Panc1 (cell line): ENCODE measurements around the gene MPZL1. TPM values are rescaled to one million over a fixed set of nuclear protein-coding genes. Genes with fewer than 3 reads are reported as not detected.

Experiments used
- ATAC-seq: fragments of 200-7000 bp; cut with Tn5 transposase; 2 replicates; pipeline ENCODE4 v1.9.1; 2020; ENCODE audit warnings: mild to moderate bottlenecking, moderate library complexity
- BruUV-seq: library from RNA; stranded (reverse); fragments of 400-500 nt; replicated peaks from 2 replicates; lab custom pipeline; 2021; lab: Mats Ljungman, UMichigan
- CTCF ChIA-PET: fragments of 300-600 bp; sonication (Branson Sonifier 250); formaldehyde crosslinking; loops from one replicate; lab custom pipeline; 2022; ENCODE audit warnings: antibody characterized with exemption; lab: Charles Lee
- POLR2A ChIA-PET: fragments of 300-600 bp; sonication (Branson Sonifier 250); formaldehyde crosslinking; loops from one replicate; lab custom pipeline; 2022; ENCODE audit warnings: antibody characterized with exemption; lab: Charles Lee
- DNase-seq: peaks from one replicate; pipeline ENCODE4 v3.0.0-alpha.2; 2010; ENCODE audit warnings: low read depth, low spot score
- H3K27ac ChIP-seq: 2 replicates; pipeline ENCODE4 v1.5.1; 2011; ENCODE audit warnings: mild to moderate bottlenecking, low read length, inconsistent platforms
- H3K27me3 ChIP-seq: fragments of 200-500 bp; sonication (Bioruptor generic); 2 replicates; pipeline ENCODE4 v1.6.0; 2014; ENCODE audit warnings: low read length, inconsistent platforms; ENCODE audit not compliant: control insufficient read depth, insufficient read depth
- H3K36me3 ChIP-seq: fragments of 200-500 bp; sonication (Bioruptor generic); 2 replicates; pipeline ENCODE4 v1.5.1; 2014; ENCODE audit warnings: inconsistent platforms, mild to moderate bottlenecking, low read length, moderate library complexity; ENCODE audit not compliant: control insufficient read depth, insufficient read depth
- H3K4me1 ChIP-seq: 2 replicates; pipeline ENCODE4 v1.5.1; 2011; ENCODE audit warnings: inconsistent platforms, mild to moderate bottlenecking, low read length, moderate library complexity; ENCODE audit not compliant: control insufficient read depth, insufficient read depth
- H3K4me3 ChIP-seq, 2 experiments: 2 replicates each; pipeline ENCODE4 v1.5.1; 2011 to 2012; ENCODE audit warnings: low read depth in 2 of 2, low read length in 2 of 2, mild to moderate bottlenecking in 2 of 2, inconsistent platforms in 1 of 2, moderate library complexity in 1 of 2
- H3K9me3 ChIP-seq: fragments of 200-500 bp; sonication (Bioruptor generic); 2 replicates; pipeline ENCODE4 v1.5.1; 2014; ENCODE audit warnings: low read depth, mild to moderate bottlenecking, inconsistent platforms, low read length, moderate library complexity; ENCODE audit not compliant: control insufficient read depth, insufficient read depth
- POLR2AphosphoS5 ChIP-seq: IDR thresholded peaks from 2 replicates; pipeline ENCODE4 v1.6.1; 2012; ENCODE audit warnings: mild to moderate bottlenecking, low read depth, low read length, moderate library complexity
- SIN3A ChIP-seq: IDR thresholded peaks from 2 replicates; pipeline ENCODE4 v1.6.1; 2012; ENCODE audit warnings: low read depth, mild to moderate bottlenecking, low read length, moderate library complexity, borderline replicate concordance; ENCODE audit not compliant: insufficient read depth
- TCF7L2 ChIP-seq: IDR thresholded peaks from 2 replicates; pipeline ENCODE4 v1.6.1; 2011; ENCODE audit warnings: mild to moderate bottlenecking, low read depth, low read length, inconsistent platforms
- in situ Hi-C: cut with HindIII; loops from 2 replicates; pipeline ENCODE4 v1.10.0; 2016; ENCODE audit warnings: low sequenced_read_pairs, low pct_unique_long_range_greater_than_20kb
- intact Hi-C: fragments of 100-400 bp; cut with micrococcal nuclease; formaldehyde crosslinking; loops from one replicate; pipeline ENCODE4 v1.10.0; 2022; ENCODE audit not compliant: unreplicated experiment
- total RNA-seq: library from RNA; stranded (reverse); gene quantifications from one replicate; pipeline ENCODE4 v1.2.1, GENCODE V29; 2021; ENCODE audit not compliant: unreplicated experiment
- TF ChIP-seq, protein P1 (sequence below): fragments of 450-650 bp; IDR thresholded peaks from 2 replicates; pipeline ENCODE4 v1.5.1; 2017; ENCODE audit warnings: mild to moderate bottlenecking
- TF ChIP-seq, protein P2 (sequence below), 2 experiments: IDR thresholded peaks; 2 replicates each; pipeline ENCODE4 v1.6.1; 2011 to 2012; ENCODE audit warnings: low read depth in 2 of 2, control low read depth in 1 of 2, low read length in 1 of 2, mild to moderate bottlenecking in 1 of 2, moderate library complexity in 1 of 2; ENCODE audit not compliant: insufficient read depth in 1 of 2

Gene MPZL1
- total RNA-seq, 1 experiment from 2014 or later = 72.0 TPM

DNA sequence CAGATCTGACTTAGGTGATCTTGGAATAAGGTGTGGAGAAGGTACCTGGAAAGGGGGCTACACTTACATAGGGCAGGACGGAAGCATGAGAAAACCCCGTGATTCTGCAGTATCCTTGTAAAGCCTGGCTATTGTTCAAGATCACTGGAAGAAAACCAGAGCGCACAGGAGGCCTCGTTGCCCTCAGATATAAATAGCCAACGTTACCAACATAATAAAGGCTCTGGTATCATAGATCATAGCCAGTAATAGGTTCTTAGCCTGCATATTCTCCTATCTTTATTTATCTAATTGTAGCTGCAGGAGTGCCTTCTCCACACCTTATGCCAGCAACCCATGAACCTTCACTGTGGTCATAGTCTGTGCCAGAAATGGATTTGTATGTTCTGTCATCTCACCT, 35.9 kb upstream of the MPZL1 start:
- POLR2A ChIA-PET = no interaction called here
- BruUV-seq = no TSS peak
- Histone ChIP-seq H3K27me3 (no peaks in the 10 kb centered on the region), H3K27ac (no peak overlapping the region), H3K9me3 (no peaks in the 10 kb centered on the region), H3K4me1 (peaks cover 2% of the 10 kb centered on the region; the same call in 1 of the 2 replicates), H3K36me3 (no peaks in the 10 kb centered on the region), H3K4me3 (no peak overlapping the region)
- intact Hi-C loops = loop anchor here (5.0 kb wide), 1 partner anchor 129 kb away; no protein-coding TSS in a partner anchor
- ATAC-seq (no peak), DNase-seq (no peak)
- TF ChIP-seq, protein P1, sequence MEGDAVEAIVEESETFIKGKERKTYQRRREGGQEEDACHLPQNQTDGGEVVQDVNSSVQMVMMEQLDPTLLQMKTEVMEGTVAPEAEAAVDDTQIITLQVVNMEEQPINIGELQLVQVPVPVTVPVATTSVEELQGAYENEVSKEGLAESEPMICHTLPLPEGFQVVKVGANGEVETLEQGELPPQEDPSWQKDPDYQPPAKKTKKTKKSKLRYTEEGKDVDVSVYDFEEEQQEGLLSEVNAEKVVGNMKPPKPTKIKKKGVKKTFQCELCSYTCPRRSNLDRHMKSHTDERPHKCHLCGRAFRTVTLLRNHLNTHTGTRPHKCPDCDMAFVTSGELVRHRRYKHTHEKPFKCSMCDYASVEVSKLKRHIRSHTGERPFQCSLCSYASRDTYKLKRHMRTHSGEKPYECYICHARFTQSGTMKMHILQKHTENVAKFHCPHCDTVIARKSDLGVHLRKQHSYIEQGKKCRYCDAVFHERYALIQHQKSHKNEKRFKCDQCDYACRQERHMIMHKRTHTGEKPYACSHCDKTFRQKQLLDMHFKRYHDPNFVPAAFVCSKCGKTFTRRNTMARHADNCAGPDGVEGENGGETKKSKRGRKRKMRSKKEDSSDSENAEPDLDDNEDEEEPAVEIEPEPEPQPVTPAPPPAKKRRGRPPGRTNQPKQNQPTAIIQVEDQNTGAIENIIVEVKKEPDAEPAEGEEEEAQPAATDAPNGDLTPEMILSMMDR = no peak
- TF ChIP-seq POLR2AphosphoS5 (no peak), SIN3A (no peak), TCF7L2 (no peak)
- TF ChIP-seq, protein P2, sequence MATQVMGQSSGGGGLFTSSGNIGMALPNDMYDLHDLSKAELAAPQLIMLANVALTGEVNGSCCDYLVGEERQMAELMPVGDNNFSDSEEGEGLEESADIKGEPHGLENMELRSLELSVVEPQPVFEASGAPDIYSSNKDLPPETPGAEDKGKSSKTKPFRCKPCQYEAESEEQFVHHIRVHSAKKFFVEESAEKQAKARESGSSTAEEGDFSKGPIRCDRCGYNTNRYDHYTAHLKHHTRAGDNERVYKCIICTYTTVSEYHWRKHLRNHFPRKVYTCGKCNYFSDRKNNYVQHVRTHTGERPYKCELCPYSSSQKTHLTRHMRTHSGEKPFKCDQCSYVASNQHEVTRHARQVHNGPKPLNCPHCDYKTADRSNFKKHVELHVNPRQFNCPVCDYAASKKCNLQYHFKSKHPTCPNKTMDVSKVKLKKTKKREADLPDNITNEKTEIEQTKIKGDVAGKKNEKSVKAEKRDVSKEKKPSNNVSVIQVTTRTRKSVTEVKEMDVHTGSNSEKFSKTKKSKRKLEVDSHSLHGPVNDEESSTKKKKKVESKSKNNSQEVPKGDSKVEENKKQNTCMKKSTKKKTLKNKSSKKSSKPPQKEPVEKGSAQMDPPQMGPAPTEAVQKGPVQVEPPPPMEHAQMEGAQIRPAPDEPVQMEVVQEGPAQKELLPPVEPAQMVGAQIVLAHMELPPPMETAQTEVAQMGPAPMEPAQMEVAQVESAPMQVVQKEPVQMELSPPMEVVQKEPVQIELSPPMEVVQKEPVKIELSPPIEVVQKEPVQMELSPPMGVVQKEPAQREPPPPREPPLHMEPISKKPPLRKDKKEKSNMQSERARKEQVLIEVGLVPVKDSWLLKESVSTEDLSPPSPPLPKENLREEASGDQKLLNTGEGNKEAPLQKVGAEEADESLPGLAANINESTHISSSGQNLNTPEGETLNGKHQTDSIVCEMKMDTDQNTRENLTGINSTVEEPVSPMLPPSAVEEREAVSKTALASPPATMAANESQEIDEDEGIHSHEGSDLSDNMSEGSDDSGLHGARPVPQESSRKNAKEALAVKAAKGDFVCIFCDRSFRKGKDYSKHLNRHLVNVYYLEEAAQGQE (IDR thresholded peaks at IDR 0.05; ENCODE audit: insufficient read depth in 1 of 2, low read depth in 2 of 2, low read length in 1 of 2) = no peak
- in situ Hi-C loops = no loop called here
- CTCF ChIA-PET = no interaction called here

DNA sequence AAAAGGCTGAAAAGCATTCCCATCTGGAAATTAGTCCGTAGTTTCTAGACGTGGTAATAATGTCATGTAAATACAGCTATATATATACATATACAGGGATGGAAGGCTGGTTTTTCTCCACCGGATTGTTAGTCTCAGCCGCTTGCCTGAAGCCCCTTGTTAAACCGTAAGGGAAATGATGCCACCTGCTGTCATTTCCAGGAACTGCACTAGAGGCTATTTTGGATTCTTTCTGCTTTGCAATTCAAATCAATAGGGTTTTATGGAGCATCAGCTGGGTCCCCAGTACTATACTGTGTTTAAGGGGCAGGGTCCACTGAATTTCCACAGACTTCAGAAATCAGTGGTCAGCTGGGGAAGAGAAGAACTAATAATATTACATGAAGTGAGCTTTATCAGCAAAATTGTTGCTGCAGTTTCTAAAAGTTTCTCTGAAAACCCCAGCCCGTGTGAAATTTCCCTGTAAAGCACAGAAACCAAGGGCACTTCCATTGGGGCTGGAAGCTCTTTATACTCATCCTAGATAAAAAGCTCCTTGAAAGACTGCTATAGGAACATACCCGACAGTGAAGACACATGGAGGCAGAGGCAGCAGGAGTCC, 33.8 kb upstream of the MPZL1 start:
- ChIA-PET POLR2A (interaction anchor here (1.0 to 1.2 kb wide), 2 partner anchors 87 to 134 kb away, joined by 3 to 5 read pairs; partner anchors contain the start of gene CREG1), CTCF (interaction anchor here (0.5 to 1.9 kb wide), 9 partner anchors 45 to 1641 kb away, joined by 3 to 19 read pairs (median 3); no protein-coding TSS in a partner anchor)
- Histone ChIP-seq H3K9me3 (no peaks in the 10 kb centered on the region), H3K27me3 (no peaks in the 10 kb centered on the region), H3K36me3 (no peaks in the 10 kb centered on the region), H3K4me3 (no peak overlapping the region), H3K4me1 (peaks cover 2% of the 10 kb centered on the region; the same call in 1 of the 2 replicates), H3K27ac (no peak overlapping the region)
- TF ChIP-seq SIN3A = no peak
- TF ChIP-seq, protein P2 (IDR thresholded peaks at IDR 0.05; ENCODE audit: insufficient read depth in 1 of 2, low read depth in 2 of 2, low read length in 1 of 2) = no peak
- TF ChIP-seq, protein P1 = peak; percentile 90
- TF ChIP-seq POLR2AphosphoS5 = no peak
- TF ChIP-seq TCF7L2 = no peak
- DNase-seq (peak; percentile 80), ATAC-seq (peak; percentile 78)
- intact Hi-C loops (loop anchor here (1.0 to 5.0 kb wide), 2 partner anchors 88 to 131 kb away; no protein-coding TSS in a partner anchor), in situ Hi-C loops (no loop called here)
- no TSS peak for BruUV-seq
